Measurements from ENCODE around the gene GNB5.
"Not testable (repeated sequence)": the region's sequence is repeated elsewhere in the genome, so short reads cannot be mapped to it uniquely, and the experiment has no call there.

The GNB5 gene

GRCh38 chr15:52086011-52086786 lies 105.0 kb downstream of the GNB5 start:
- DNase-seq, result no peak

- DNase-seq, result no peak
Measured at GRCh38 chr15:52085299-52085698, 105.9 kb downstream of the GNB5 start.

- no peak for DNase-seq
Measured at GRCh38 chr15:52083603-52084002, 107.6 kb downstream of the GNB5 start.

GRCh38 chr15:52083037-52083359 lies 108.2 kb downstream of the GNB5 start:
- DNase-seq, result not testable (repeated sequence)

- DNase-seq, result no peak
Measured at GRCh38 chr15:52082197-52083036, 108.8 kb downstream of the GNB5 start.

- no peak for DNase-seq
Measured at GRCh38 chr15:52080706-52081392, 110.3 kb downstream of the GNB5 start.

- DNase-seq, result no peak
Measured at GRCh38 chr15:52080031-52080430, 111.2 kb downstream of the GNB5 start.

GRCh38 chr15:52078876-52079700 lies 112.1 kb downstream of the GNB5 start:
- peak; percentile 76 to 82 for DNase-seq

GRCh38 chr15:52078197-52078875 lies 112.9 kb downstream of the GNB5 start:
- DNase-seq, result no peak

GRCh38 chr15:52076889-52077781 lies 114.1 kb downstream of the GNB5 start:
- DNase-seq, result no peak

- DNase-seq, result no peak
Measured at GRCh38 chr15:52071570-52071969, 119.6 kb downstream of the GNB5 start.

- no peak for DNase-seq
Measured at GRCh38 chr15:52069559-52069958, 121.6 kb downstream of the GNB5 start.

- no peak for DNase-seq
Measured at GRCh38 chr15:52068004-52068615, 123.1 kb downstream of the GNB5 start.

GRCh38 chr15:52067545-52067926 lies 123.7 kb downstream of the GNB5 start:
- no peak for DNase-seq

GRCh38 chr15:52066842-52067544 lies 124.2 kb downstream of the GNB5 start:
- DNase-seq, result no peak

Data from CD4-positive, alpha-beta T cell treated with Interleukin-1 beta for 1 hour (primary cell).